Epithelial cell of esophagus (primary cell): Measurements from ENCODE around the gene GPT2.

Experiments
- DNase-seq: peaks from one replicate; pipeline ENCODE4 v3.0.0; 2010; ENCODE audit warnings: low read depth
- H3K4me3 ChIP-seq: 2 replicates; pipeline ENCODE4 v1.5.1; 2011; ENCODE audit warnings: mild to moderate bottlenecking, low read length, control low read depth
- TF ChIP-seq, protein P1 (sequence below): IDR thresholded peaks from 2 replicates; pipeline ENCODE4 v1.5.1; 2011; ENCODE audit warnings: low read depth, mild to moderate bottlenecking, low read length, control low read depth, inconsistent platforms; ENCODE audit not compliant: insufficient read depth; ENCODE audit errors: missing control alignments

The GPT2 gene

DNA sequence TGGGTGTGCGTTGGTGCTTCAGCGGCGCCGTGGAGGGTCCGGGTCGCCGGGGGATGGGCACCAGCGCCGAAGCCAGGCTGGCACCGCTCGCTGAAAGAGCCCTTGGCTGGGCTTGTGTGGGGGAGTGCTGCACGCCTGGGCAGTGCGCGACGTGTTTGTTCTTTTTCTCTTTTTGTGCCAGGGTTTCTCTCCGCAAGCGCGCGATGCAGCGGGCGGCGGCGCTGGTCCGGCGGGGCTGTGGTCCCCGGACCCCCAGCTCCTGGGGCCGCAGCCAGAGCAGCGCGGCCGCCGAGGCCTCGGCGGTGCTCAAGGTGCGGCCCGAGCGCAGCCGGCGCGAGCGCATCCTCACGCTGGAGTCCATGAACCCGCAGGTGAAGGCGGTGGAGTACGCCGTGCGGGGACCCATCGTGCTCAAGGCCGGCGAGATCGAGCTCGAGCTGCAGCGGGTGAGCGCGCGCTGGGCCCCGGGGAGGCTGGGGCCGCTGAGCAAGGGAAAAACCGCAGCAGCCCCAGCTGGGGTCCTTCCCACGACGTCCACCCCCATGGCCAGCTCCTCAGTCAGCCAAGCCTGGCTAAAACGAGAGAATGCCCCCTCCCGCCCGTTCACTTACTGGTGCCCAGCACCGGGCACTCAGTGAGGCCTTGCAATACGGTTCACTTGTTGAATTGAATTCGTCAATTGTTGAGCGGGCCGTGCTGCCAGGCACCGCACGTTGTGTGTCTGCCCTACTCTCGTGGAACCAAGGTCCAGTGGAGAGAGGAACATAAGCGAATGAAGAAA, 541 bp downstream of the GPT2 start:
- DNase-seq, result peak; percentile 46
- TF ChIP-seq, protein P1, sequence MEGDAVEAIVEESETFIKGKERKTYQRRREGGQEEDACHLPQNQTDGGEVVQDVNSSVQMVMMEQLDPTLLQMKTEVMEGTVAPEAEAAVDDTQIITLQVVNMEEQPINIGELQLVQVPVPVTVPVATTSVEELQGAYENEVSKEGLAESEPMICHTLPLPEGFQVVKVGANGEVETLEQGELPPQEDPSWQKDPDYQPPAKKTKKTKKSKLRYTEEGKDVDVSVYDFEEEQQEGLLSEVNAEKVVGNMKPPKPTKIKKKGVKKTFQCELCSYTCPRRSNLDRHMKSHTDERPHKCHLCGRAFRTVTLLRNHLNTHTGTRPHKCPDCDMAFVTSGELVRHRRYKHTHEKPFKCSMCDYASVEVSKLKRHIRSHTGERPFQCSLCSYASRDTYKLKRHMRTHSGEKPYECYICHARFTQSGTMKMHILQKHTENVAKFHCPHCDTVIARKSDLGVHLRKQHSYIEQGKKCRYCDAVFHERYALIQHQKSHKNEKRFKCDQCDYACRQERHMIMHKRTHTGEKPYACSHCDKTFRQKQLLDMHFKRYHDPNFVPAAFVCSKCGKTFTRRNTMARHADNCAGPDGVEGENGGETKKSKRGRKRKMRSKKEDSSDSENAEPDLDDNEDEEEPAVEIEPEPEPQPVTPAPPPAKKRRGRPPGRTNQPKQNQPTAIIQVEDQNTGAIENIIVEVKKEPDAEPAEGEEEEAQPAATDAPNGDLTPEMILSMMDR, result no peak
- peak overlapping the region; percentile 71 for H3K4me3 ChIP-seq

DNA sequence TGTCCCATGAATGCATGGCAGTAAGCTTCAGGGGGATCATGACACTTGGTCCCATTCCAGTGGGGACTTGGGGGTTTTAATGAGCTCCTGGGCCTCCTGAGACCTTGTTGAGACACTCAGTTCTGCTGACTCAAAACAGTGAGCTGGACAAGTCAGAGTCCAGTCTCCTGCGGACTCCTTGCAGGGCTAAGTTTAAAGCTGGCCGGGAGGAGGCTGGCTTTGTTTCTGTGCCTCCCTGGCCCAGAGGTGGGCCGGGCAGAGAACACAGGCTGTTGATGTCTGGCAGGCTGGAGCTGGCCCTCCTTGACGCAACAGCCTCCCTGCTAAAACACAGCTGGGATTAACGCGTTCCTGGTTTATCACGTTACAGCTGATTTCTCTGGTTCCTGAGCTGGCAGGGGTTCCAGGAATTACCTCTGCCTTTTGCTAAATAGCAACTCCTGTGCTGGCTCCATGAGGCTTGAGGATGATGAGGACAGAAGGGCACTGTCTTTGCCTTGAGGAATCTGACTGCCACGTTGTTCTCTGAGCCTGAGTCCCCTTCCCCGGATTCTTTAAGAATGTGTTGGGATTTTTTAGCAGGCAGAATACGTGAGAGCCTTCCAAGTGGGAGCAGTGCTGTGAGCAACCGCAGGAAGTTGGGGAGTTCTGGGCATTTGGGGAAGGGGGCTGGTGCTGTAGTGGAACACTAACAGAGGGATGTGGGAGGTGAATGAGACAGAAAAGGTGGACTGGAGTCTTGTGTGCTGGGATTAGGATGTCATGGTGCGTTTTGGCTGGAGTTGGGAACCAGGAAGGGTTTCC, 2.0 kb downstream of the GPT2 start:
- TF ChIP-seq, protein P1, result no peak
- peak; percentile 82 for DNase-seq
- peak overlapping the region; percentile 71 for H3K4me3 ChIP-seq

DNA sequence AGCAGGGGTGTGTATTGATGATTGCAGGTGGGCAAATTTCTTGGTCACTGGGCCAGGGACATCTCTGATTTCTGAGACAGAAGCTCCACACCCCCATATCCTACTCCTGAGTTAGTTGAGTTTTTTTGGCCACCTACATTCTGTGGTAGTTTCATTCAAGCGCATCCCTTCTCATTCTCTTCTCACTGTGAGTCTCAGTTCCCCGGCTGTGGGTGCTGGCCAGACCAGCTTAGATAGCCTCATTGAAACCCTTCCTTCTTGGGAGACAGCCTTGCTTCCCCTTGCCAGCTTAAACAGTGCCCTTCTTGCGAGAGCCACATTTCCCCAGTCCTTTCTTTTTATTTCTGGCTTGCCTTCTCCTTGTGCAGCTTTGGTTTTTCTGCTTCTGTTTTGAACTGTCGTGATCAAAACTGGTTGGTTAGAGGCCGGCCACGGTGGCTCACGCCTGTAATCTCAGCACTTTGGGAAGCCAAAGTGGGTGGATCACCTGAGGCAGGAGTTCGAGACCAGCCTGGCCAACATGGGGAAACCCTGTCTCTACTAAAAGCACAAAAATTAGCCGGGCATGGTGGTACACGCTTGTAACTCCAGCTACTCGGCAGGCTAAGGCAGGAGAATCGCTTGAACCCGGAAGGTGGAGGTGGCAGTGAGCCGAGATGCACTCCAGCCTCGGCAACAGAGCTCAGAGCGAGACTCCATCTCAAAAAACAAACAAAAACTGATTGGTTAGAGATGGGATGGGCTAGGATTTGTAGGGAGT, 2.8 kb downstream of the GPT2 start:
- no peak for DNase-seq
- H3K4me3 ChIP-seq, result peak overlapping the region; percentile 71
- TF ChIP-seq, protein P1, result no peak

DNA sequence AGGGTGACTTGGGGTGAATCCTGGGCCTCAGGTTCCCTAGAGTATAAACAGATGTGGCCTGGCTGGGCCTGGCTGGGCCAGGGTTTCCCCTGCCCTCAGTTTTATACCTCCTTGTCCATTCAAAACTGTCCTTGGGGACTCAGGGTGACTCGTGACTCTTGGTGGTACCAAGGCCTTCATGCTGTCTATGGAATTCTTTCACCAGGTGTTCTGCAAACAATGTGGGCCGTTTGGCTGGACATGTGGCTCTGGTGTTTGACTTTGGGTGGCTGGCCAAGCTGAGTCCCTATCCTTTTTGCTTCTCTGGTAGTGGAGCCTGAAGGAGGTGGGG, 3.3 kb downstream of the GPT2 start:
- no peak overlapping the region for H3K4me3 ChIP-seq
- TF ChIP-seq, protein P1, result no peak

DNA sequence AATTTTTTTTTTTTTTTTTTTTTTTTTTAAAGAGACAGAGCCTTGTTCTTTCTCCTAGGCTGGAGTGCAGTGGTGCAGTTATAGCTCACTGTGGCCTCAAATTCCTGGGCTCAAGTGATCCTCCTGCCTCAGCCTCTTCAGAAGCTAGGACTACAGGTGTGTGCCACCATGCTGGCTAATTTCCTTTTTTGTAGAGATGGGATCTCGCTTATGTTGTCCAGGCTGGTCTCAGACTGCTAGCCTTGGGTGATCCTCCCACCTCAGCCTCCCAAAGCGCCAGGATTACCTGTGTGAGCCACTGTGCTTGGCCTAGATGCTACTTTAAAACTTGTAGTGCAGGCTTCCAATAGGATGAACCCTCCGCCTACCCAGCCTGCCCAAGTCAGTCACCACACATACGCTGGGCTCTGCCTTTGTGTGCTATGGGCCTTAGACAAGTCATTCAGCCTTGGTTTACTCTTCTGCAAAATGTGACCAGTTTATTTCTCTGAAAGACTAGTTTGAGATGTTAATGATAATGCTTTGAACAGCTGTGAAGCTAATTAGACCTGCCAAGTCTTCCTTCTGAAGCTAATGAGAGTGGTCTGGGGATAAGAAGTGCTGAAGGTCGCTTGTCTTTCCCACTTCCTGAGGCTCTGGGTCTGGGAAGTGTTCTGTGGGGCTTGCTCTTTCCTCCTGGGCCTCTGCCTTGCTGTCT, 5.2 kb downstream of the GPT2 start:
- H3K4me3 ChIP-seq, result no peak overlapping the region
- no peak for DNase-seq
- TF ChIP-seq, protein P1, result no peak

More for the DNA sequence above, 3.3 kb downstream of the GPT2 start:
- DNase-seq, result no peak

DNA sequence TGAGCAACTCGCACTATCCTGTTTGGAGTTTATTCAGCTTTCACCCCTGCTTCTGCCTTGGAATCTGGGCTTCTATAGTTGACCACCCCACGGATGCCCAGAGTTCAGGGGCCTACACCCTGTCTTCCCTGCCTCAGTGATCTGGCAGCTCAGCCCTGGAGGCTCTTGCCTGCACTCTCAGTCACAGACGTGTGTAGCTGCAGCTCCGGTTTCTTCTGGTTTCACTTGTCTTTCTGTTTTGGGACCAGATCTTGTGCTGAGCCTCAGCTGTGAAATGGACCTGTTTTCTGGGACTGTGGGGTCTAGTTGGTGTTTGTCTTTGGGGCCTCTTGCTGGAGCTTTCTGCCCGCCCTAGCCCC, 5.8 kb downstream of the GPT2 start:
- TF ChIP-seq, protein P1, result no peak
- no peak for DNase-seq
- H3K4me3 ChIP-seq, result no peak overlapping the region
